ENCODE data around the gene PRKD2. TPM values are rescaled to one million over a fixed set of nuclear protein-coding genes. Genes with fewer than 3 reads are reported as not detected.

Gene PRKD2
- total RNA-seq, 1 experiment from 2014 or later, result 7.3 TPM

DNA sequence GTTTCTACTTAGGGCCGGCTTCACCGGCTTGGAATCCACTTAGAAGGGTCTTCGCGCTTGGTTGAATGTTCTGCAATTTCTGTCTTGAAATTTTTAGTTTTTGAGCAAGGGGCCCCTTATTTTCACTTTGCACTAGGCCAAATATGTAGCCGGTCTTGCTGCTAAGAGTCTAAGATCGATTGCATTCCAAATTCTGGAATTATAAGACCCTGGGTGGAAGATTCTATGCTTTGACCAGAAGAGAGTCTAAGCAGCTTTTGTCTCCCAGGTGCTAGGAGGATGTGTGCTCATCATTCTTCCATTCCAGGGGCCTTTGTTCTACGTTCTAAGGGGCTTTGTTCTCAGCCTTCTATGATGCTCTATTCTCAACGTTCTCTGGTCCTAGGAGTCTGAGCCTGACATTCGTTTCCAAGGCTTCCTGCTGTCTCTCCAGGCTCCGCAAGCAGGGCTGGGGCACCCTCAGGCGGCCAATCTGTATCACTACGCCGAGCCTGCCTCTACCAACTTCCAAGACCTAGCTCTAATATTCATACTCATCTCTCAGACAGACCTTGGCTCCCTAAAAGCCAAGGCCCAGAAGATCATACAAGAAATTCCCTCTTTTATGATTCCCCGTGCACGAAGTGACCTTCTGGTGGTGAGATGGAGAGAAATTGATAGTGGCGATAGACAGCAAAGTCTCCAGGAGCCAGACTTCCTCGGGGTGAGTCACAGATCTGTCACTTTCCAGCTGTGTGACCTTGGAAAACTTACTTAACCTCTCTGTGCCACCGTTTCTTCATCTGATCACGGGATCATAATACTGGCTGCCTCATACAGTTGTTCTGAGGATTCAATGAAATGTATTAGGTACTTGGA, 55.0 kb downstream of the PRKD2 start:
- no peak overlapping the region; the same call in 1 of the 2 replicates for H3K27ac ChIP-seq
- peak; percentile 77 to 86 for DNase-seq (ENCODE audit: low read depth in 1 of 2, low spot score in 2 of 2)

DNA sequence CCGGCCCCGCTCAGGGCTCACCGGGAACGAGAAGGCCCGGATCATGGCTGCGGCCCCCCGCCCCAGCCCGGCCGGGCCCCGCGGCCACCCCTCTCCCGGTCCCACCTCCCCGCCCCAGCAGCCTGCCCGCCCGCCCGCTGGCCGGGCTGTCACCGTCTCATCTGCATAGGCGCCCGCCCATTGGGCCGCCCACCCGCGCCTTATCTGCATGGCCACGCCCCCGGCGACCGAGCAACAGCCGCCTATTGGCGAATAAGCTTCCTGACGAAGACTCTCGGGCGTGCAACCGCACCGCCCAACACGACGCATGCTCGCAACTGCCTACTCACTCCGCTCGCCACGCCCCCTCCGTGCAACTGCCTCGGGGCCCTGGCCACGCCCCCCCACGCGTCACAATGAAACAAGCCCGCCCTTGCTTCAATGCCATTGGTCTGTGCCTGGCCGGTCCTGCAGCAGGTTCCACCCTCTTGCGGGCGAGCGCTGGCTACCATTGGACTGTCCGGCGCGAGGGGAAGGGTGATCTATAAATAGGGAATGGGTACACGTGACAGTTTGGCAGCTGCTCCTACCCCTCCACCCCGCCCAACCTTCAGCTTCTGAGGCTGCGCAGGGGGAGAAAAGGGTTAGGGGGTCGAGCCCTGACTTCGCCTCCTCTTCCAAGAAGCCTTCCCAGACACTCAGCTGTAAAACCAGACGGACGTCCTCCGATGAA, 55.7 kb downstream of the PRKD2 start, which contains the start of gene DACT3:
TSS of gene DACT3 (minus strand) at position 163 of the 712 bp plus-strand sequence. CDS start at position 45, 118 bp downstream.
- DNase-seq (ENCODE audit: low read depth in 1 of 2, low spot score in 2 of 2), result peak; percentile 99 to 100
- Histone ChIP-seq H3K4me1 (replicated peaks) (peaks cover 21% of the 10 kb centered on the region), H3K36me3 (no peaks in the 10 kb centered on the region), H3K27me3 (replicated peaks) (no peaks in the 10 kb centered on the region; the same call in 1 of the 2 replicates), H3K9me3 (replicated peaks) (no peaks in the 10 kb centered on the region), H3K27ac (no peak within 1 kb of the TSS; the same call in 1 of the 2 replicates), H3K4me3 (peak within 1 kb of the TSS; percentile 42)

More for the DNA sequence above, 55.0 kb downstream of the PRKD2 start:
- Histone ChIP-seq H3K4me3 (peak overlapping the region; percentile 27), H3K9me3 (replicated peaks) (no peaks in the 10 kb centered on the region), H3K36me3 (no peaks in the 10 kb centered on the region), H3K27me3 (replicated peaks) (no peaks in the 10 kb centered on the region; the same call in 1 of the 2 replicates), H3K4me1 (replicated peaks) (peaks cover 21% of the 10 kb centered on the region)

DNA sequence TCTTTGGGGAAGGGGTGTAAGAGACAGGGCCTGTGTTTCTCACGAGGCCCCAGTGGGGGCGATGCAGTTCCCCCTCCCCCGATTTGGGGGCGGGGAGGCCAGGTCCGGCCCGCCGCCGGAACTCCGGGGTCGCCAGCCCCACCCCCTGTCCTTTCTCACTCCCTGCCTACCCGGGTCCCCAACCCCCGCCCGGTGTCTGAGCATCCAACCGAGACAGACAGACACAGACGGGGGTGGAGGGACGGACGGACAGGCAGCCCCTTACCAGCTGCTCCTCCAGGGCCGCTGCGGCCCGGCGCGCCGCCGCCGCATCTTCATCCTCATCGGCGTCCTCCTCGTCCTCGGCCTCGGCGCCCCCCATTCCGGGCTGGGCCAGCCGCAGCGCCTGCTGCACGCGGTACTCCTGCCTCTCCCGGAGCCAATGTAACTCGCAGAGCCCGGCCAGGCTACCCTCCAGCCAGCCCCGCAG, 56.3 kb downstream of the PRKD2 start:
- DNase-seq (ENCODE audit: low read depth in 1 of 2, low spot score in 2 of 2), result no peak
- no peak overlapping the region for H3K27ac ChIP-seq
- no peaks in the 10 kb centered on the region for H3K36me3 ChIP-seq
- H3K27me3 ChIP-seq (replicated peaks), result no peaks in the 10 kb centered on the region; the same call in 1 of the 2 replicates
- no peaks in the 10 kb centered on the region for H3K9me3 ChIP-seq (replicated peaks)
- H3K4me3 ChIP-seq, result peak overlapping the region; percentile 42
- H3K4me1 ChIP-seq (replicated peaks), result peaks cover 21% of the 10 kb centered on the region

DNA sequence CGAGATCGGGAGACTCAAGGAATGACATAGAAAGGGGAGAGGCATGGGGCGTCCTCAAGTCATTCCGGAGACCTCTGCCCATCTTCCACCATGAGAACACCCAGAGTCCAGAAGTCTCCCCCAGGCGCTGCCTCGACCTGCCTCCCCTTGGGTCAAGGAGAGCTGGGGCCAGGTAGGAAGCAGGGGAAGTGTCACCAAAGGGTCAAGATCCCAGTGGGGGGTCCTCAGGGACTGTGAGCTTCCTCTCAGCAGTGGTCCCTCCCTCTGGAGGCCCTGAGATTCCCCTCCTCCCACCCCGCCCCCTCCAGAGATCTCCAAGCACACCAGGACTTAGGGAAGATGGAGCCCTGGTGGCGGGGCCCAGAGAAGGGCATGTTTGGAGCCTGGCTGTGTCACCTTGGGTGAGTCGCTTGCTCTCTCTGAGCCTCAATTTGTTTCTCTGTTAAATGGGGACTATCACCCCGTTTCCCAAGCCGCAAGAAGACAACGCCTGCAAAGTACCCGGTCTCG, 56.9 kb downstream of the PRKD2 start:
- peaks cover 21% of the 10 kb centered on the region for H3K4me1 ChIP-seq (replicated peaks)
- no peaks in the 10 kb centered on the region for H3K36me3 ChIP-seq
- peak overlapping the region; percentile 42 for H3K4me3 ChIP-seq
- H3K27ac ChIP-seq, result no peak overlapping the region
- no peak for DNase-seq (ENCODE audit: low read depth in 1 of 2, low spot score in 2 of 2)
- no peaks in the 10 kb centered on the region; the same call in 1 of the 2 replicates for H3K27me3 ChIP-seq (replicated peaks)
- H3K9me3 ChIP-seq (replicated peaks), result no peaks in the 10 kb centered on the region

DNA sequence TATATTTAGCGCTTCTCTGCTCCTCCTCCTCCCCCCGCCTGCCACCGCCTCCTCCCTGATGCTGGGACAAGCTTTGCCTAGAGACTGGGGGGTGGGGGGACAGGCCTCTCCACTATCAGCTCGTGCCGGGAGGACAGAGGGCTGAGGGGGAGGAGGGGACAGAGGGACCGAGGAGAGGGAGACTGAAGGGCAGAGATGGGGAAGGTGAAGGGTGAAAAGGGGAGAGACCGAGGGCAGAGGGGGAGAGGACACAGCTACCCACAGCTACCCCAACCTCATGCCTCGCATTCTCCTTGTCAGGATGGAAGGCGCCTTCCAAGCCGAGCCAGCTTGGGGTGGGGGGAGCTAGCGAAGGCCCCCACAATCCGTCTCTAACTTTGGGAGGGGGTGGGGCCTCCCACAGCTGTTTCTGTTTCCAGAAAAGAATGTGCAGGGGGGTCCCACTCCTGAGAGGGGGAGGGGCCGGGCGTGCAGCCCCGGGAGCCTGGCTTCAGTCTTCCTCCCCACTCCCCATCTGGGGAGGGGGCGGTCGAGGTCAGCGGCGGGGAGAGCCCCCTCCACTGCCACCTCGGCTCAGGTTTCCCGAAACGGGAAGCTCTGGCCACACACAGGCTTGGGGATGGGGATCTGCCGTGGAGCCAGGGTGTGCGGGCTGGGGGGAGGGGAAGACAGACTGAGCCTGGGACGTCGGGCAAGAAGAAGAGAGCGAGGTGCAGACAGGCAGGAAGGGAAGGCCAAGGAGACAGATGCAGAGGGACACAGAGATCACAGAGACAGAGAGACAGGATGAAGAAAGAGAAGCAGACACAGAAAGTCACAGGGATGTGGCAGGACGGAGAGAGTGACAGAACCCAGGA, 57.5 kb downstream of the PRKD2 start:
- H3K27me3 ChIP-seq (replicated peaks), result no peaks in the 10 kb centered on the region; the same call in 1 of the 2 replicates
- H3K9me3 ChIP-seq (replicated peaks), result no peaks in the 10 kb centered on the region
- H3K36me3 ChIP-seq, result no peaks in the 10 kb centered on the region
- H3K4me1 ChIP-seq (replicated peaks), result peaks cover 21% of the 10 kb centered on the region
- no peak overlapping the region for H3K27ac ChIP-seq
- no peak overlapping the region for H3K4me3 ChIP-seq
- DNase-seq (ENCODE audit: low read depth in 1 of 2, low spot score in 2 of 2), result no peak

DNA sequence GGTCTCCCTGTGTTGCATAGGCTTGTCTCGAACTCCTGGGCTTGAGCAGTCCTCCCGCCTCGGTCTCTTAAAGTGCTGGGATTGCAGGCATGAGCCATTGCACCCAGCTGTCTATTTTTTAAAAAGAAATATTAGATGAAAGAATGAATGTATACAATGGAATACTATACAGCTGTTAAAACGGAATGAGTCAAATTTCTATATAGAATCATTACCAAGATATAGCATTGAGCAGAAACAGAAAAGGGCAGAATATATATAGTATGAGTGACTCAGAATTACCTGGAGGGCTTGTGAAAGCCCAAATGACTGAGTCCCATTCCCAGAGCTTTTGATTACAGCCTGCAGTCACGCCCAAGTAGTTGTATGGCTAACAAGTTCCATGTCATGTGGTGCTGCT, 60.4 kb downstream of the PRKD2 start:
- Histone ChIP-seq H3K4me3 (no peak overlapping the region), H3K4me1 (replicated peaks) (peaks cover 18% of the 10 kb centered on the region), H3K36me3 (no peaks in the 10 kb centered on the region), H3K27me3 (replicated peaks) (no peaks in the 10 kb centered on the region; the same call in 1 of the 2 replicates), H3K27ac (no peak overlapping the region), H3K9me3 (replicated peaks) (no peaks in the 10 kb centered on the region)
- no peak for DNase-seq (ENCODE audit: low read depth in 1 of 2, low spot score in 2 of 2)

DNA sequence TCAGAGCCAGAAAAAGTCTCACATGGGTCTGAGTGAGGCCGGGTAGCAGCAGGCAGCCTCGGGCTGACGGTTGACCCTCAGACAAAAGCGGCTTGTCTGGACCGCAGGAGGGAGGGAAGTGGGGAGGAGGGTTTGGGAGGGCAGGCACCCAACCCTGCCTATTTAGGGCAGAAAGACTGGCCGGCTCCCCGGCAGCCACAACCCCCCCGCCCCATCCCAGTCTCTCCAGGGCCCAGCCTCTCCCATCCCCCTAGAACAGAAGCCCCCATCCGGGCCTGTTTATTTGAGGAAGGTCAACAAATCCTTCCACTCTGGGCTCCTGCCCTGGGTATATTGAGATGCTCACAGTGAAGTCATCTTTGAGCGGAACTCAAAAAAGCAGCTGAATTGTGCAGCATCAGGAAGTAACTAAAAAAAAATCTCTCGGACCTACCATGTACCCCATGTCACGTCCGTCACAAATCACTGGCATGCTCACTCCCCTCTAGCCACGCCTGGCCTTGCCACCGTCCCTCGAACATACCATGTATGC, 62.2 kb downstream of the PRKD2 start:
- no peak overlapping the region for H3K27ac ChIP-seq
- no peak for DNase-seq (ENCODE audit: low read depth in 1 of 2, low spot score in 2 of 2)
- H3K27me3 ChIP-seq (replicated peaks), result no peaks in the 10 kb centered on the region
- no peaks in the 10 kb centered on the region for H3K9me3 ChIP-seq (replicated peaks)
- no peaks in the 10 kb centered on the region for H3K36me3 ChIP-seq
- H3K4me3 ChIP-seq, result no peak overlapping the region
- peaks cover 5% of the 10 kb centered on the region for H3K4me1 ChIP-seq (replicated peaks)

DNA sequence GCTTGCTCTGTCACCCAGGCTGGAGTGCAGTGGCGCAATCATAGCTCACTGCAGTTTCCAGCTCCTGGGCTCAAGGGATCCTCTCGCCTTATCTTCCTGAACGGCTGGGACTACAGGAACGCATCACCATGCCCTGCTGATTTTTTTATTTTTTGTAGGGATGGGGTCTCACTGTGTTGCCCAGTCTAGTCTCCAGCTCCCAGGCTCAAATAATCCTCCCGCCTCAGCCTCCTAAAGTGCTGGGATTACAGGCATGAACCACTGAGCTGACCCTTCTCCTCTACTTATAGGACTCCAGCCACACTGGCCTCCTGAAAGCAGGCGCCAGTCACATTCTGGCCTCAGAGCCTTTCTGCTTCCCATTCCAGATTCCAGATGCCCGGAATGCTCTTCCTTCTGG, 66.5 kb downstream of the PRKD2 start:
- Histone ChIP-seq H3K4me1 (replicated peaks) (no peaks in the 10 kb centered on the region), H3K36me3 (no peaks in the 10 kb centered on the region), H3K27me3 (replicated peaks) (no peaks in the 10 kb centered on the region), H3K9me3 (replicated peaks) (no peaks in the 10 kb centered on the region), H3K4me3 (no peak overlapping the region), H3K27ac (no peak overlapping the region)
- no peak for DNase-seq (ENCODE audit: low read depth in 1 of 2, low spot score in 2 of 2)

DNA sequence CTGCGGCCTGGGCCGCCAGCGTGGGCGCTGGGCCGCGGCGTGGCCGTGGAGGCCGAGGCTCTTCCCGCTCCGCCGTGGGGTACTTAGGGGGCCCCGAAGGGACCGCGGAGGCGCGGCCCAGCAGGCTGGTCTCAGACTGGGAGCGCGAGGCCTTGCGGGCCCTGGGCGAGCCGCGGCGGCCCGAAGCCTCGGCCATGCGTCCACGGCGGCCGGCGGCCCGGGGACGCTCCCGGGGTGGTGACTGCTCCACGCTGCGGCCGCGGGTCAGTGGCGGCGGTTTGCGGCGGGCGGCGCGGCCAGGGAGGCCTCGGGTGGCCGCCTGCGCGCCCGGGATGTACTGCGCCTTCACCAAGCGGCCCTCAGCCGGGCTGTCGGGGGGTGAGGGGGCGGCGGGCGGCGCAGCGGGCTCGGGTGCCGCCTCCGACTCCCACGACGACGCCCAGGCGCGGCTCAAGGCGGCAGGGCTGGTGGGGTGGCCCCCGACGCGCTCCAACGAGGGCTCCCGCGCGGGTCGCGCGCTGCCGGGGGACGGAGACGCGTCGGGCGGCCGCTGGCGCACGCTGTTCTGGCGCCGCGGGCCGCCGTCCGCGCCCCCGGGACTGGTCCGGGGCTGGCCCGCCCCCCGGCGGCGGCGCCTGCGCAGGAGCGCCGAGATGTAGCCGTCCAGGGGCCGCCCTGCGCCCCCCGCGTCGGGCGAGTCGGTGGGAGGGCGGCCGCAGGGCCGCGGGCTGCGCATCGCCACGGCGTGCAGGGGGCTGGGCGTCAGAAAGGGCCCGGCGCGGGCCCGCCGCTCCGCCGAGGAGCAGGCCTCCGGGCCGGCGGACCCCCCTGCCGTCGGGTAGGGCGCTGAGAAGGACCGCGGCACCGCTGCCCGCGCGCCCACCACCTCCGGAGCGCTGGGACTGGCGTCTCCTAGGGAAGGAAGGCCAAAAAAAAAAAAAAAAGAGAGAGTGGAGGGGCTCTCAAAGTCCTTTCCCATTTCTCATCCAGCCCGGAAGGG, 67.7 kb downstream of the PRKD2 start:
- Histone ChIP-seq H3K36me3 (no peaks in the 10 kb centered on the region), H3K27me3 (replicated peaks) (no peaks in the 10 kb centered on the region), H3K4me3 (no peak overlapping the region), H3K4me1 (replicated peaks) (no peaks in the 10 kb centered on the region), H3K27ac (no peak overlapping the region), H3K9me3 (replicated peaks) (no peaks in the 10 kb centered on the region)
- DNase-seq (ENCODE audit: low read depth in 1 of 2, low spot score in 2 of 2), result no peak

DNA sequence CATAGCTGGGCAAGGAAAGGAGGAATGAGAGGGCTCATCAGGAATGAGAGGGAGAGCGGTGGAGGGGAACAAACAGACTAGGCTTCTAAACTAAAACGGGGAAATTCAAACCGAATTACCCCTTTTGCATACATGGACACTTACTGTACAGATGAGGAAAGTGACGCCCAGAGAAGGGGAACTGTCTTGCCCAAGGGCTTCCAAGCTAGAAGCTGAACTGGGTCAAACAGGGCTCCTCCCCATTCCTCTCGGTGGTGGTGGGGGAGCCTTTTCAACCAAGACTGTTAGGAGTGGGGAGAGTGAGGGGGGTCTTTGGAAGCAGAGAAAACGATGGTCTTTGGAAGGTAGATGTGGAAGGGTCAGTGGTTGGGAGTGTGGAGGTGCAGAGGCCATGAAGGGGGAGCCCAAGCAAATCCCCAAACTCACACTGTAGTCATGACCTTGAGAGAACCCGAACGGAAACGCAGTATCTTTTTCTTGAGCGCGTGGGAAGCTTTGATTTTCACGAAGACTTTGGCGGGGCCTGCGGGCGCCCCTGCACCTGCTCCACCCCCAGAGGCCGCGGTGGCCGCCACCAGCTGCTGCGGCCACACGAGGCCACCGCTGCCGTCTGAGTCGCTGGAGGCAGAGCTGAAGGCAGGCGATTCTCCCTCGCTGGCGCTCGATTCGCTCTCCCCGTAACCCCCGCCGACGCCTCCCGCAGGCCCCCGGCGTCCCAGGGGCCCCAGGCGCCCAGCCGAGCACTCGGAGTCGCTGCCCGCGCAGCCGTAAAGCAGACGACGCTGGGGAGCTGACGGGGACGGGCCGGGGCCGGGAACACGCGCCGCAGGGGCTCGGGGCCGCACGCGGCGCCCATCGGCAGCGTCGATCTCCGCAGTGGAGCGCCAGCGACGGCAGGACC, 68.6 kb downstream of the PRKD2 start:
- no peak overlapping the region for H3K27ac ChIP-seq
- H3K4me3 ChIP-seq, result no peak overlapping the region
- no peaks in the 10 kb centered on the region for H3K36me3 ChIP-seq
- no peaks in the 10 kb centered on the region for H3K27me3 ChIP-seq (replicated peaks)
- H3K4me1 ChIP-seq (replicated peaks), result no peaks in the 10 kb centered on the region
- H3K9me3 ChIP-seq (replicated peaks), result no peaks in the 10 kb centered on the region
- no peak for DNase-seq (ENCODE audit: low read depth in 1 of 2, low spot score in 2 of 2)

DNA sequence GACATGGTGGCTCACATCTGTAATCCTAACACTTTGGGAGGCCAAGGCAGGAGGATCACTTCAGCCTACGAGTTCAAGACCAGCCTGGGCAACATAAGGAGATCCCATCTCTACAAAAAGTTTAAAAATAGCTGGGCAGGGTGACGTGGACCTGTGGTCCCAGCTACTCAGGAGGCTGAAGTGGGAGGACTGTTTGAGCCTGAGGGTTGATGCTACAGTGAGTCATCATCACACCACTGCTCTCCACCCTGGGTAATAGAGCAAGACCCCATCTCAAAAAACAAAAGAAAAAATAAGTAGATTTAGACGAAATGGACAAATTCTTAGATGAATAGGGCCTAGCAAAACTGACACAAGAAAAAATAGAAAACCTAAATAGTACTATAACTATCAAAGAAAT, 70.5 kb downstream of the PRKD2 start:
- H3K27ac ChIP-seq, result no peak overlapping the region
- H3K9me3 ChIP-seq (replicated peaks), result no peaks in the 10 kb centered on the region
- H3K4me3 ChIP-seq, result no peak overlapping the region
- H3K36me3 ChIP-seq, result no peaks in the 10 kb centered on the region
- no peaks in the 10 kb centered on the region for H3K27me3 ChIP-seq (replicated peaks)
- H3K4me1 ChIP-seq (replicated peaks), result no peaks in the 10 kb centered on the region
- no peak for DNase-seq (ENCODE audit: low read depth in 1 of 2, low spot score in 2 of 2)

All from SJSA1 (cell line).